Daoy (cell line): Measurements from ENCODE around the gene DIO1. TPM values are rescaled to one million over a fixed set of nuclear protein-coding genes. Genes with fewer than 3 reads are reported as not detected.

ENCODE experiments used
- DNase-seq: peaks from one replicate; pipeline ENCODE4 v3.0.0-alpha.2; 2015; ENCODE audit warnings: low read depth
- total RNA-seq: library from RNA; depleted of rRNA; stranded (reverse); fragments of >200 nt; shearing (Covaris generic); gene quantifications from 2 replicates; pipeline ENCODE4 v1.2.3, GENCODE V29; 2014

The DIO1 gene
- total RNA-seq, 1 experiment from 2014 or later, result not detected

DNA sequence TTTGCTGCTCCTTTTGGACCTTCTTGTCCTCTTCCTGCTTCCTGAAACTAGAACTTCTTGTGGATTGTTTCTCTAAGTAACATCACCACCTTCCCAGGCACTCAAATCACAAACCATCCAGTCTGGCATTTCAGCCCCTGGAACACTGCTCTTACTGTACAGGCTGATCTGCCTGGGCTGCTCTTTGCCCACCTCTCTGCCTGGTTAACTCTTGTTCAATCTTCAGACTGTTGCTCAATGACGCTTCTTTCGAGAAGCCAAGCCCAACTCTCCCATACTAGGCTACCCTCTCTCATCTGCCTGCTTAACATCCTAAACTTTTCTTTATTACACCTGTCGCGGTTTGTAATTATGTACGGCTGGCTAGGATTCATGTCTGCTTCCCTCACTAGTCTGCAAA, 657 bp downstream of the DIO1 start:
- DNase-seq, result no peak

GRCh38 chr1:53895421-53895820, 1.4 kb downstream of the DIO1 start:
- no peak for DNase-seq

GRCh38 chr1:53896635-53897229, 2.7 kb downstream of the DIO1 start:
- DNase-seq, result peak; percentile 24

GRCh38 chr1:53899206-53899628, 5.2 kb downstream of the DIO1 start:
- peak; percentile 39 for DNase-seq

GRCh38 chr1:53899708-53900107, 5.7 kb downstream of the DIO1 start:
- no peak for DNase-seq

- DNase-seq, result no peak
Observed at GRCh38 chr1:53902235-53903138, 8.5 kb downstream of the DIO1 start.

- no peak for DNase-seq
Observed at GRCh38 chr1:53905509-53905908, 11.5 kb downstream of the DIO1 start.

DNA sequence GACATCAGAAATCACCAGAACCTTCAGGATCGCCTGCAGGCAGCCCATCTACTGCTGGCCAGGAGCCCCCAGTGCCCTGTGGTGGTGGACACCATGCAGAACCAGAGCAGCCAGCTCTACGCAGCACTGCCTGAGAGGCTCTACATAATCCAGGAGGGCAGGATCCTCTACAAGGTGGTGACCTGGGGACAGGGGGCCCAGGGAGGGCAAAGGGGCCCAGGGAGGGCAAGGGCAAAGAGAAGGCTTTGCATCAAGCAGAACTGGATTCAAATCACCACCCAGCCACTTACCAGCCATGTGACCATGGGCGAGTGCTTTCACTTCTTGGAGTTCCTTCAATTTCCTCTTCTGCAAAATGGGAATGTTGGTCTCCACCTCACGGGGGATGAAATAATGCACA, 12.1 kb downstream of the DIO1 start:
- no peak for DNase-seq

DNA sequence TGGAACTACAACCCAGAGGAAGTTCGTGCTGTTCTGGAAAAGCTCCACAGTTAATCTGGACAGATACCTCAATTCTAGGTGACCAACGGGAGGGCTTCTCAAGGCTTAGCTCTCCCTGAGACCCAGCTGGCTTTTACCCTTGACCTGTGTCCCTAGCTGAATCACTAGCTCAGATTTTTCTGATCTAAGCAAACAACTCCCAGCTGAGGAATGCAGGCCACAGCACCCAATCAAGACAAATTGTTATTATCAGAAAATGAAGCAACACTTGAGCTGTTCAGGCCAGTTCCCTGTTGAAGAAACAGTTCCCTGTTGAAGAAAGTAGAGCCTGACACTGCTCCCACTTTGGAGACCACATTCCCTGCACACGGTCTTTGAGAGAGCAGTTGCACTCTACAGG, 16.0 kb downstream of the DIO1 start:
- DNase-seq, result no peak

DNA sequence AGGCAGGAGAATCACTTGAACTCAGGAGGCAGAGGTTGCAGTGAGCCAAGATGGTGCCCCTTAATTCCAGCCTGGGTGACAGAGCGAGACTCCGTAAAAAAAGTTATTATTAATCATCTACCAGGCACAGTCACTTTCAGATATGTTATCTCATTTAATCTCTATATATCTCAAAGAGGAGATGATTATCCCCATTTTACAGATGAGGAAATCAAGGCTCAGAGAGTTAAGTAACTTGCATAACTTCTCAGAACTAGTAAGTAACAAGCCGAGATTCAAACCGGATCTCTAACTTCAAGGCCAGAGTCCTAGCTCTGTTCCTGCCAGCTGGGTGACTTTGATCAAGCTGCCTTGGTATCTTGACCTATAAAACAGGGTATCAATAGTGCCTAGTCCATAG, 17.5 kb downstream of the DIO1 start:
- no peak for DNase-seq

GRCh38 chr1:53913352-53914033, 19.5 kb downstream of the DIO1 start:
- DNase-seq, result no peak

GRCh38 chr1:53918343-53918742, 24.4 kb downstream of the DIO1 start:
- DNase-seq, result no peak

DNA sequence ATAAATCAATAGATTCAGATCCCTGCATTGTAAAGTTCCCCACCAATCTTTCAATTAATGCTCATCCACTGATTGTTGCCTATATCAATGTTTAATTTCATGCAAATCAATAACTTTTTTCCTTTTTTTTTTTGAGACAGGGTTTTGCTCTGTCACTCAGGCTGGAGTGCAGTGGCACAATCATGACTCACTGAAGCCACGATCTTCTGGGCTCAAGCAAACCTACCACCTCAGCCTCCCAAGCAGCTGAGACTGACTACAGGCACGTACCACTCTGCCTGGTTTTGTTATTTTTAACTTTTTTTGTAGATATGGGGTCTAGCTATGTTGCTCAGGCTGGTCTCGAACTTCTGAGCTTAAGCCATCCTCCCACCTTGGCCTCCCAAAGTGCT, 25.7 kb downstream of the DIO1 start:
- DNase-seq, result no peak

DNA sequence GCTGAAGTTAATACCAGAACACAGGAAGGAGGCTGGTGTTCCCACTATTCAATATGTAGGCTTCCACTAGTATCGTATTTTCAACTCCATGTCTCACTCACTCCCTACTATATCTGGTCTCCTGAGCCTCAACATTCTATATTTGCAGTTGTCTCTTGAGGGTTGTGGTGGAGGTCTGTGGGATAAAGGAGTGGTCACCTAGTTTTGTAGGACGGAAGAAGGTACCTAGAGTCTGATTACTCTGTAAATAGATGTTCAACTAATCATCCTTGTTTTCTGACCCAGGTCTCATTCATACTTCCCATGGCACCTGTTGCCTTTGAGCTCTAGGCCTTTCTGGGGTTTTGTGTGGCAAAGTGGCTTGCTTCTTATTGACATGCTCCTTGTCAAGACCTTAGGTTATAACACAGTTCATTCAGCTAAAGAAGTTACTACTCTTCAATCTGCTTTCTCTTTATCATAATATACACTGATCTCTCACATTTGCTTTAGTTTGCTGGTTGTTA, 33.4 kb downstream of the DIO1 start:
- DNase-seq, result no peak

DNA sequence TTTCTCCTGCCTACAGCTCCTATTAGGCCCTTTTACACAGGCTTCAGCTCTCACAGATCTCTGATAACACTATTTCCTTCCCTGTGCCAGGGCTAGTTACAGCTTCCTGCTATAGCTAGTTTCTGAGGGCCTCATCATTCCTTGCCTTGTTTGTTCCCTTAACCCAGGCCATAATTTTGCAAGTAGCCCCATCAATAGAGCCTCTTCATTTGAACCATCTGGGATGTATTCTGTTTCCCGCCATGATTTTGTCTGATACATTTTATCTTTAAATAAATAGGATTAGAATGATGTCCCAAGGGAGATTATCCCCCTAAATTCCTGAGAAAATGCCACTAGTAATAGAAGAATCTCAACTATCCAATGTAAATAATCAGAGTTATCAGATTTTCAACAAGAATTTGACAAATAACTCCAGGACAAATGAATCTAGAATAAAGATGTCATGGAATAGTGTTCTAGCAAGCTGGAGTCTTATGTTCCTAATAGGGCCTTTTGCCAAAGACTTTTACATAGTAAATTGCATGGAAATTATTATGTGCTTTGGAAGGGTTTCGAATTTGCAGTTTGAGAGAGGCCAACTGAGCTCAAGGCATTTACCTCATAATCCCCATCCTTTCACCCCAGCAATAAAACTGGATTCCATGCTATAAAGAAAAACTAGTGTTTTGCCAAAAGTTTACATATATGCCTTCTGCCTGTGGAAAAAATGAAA, 35.4 kb downstream of the DIO1 start:
- DNase-seq, result no peak

GRCh38 chr1:53930932-53931331, 36.9 kb downstream of the DIO1 start:
- DNase-seq, result no peak

DNA sequence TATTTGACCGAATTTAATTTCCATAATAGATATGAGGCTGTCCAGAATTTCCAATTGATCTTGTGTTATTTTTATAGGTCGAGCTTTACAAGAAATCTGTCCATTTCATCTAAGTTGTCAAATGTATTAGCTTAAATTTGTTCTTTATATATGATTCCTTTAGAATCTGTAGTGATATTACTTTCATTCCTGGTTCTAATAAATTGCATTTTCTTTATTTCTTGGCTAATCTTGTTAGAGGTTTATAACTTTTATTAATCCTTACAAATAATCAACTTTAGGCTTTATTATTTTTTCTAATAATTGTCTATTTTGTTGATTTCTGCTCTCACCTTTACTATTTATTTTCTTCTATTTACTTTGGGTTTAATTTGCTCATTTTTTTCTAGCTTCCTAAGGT, 37.5 kb downstream of the DIO1 start:
- DNase-seq, result no peak

DNA sequence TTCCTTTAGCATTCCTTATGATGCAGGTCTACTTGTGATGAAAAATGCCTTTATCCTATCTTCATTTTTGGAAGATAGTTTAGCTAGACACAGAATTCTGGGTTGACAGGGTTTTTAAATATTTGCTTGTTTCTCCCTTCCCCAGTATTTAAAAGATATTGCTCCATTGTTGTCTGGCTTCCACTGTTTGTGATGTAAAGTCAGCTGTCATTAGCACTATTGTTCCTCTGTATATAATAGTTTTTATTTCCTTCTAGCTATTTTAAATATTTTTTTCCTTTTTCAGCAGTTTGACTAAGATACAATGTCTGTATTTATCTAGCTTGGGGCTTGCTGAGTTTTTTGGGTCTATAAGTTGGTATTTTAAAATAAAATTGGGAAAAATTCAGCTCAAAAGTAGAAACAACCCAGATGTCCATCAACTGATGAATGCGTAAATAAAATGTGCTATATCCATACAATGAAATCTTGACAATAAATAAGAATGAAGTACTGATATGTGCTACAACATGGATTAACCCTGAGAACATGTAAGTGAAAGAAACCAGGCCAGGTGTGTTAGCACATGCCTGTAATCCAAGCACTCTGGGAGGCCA, 40.3 kb downstream of the DIO1 start:
- DNase-seq, result no peak

GRCh38 chr1:53936430-53936829, 42.4 kb downstream of the DIO1 start:
- DNase-seq, result no peak

GRCh38 chr1:53938136-53938830, 44.3 kb downstream of the DIO1 start:
- no peak for DNase-seq
